HG03025 (cell line): Measurements from ENCODE around the gene SSRP1.

Experiments
- ATAC-seq: cut with Tn5 transposase; IDR thresholded peaks from one replicate; pipeline ENCODE4 v1.9.1; 2021; ENCODE audit warnings: mild to moderate bottlenecking, moderate library complexity; ENCODE audit not compliant: unreplicated experiment, low FRiP score

SSRP1 gene

DNA sequence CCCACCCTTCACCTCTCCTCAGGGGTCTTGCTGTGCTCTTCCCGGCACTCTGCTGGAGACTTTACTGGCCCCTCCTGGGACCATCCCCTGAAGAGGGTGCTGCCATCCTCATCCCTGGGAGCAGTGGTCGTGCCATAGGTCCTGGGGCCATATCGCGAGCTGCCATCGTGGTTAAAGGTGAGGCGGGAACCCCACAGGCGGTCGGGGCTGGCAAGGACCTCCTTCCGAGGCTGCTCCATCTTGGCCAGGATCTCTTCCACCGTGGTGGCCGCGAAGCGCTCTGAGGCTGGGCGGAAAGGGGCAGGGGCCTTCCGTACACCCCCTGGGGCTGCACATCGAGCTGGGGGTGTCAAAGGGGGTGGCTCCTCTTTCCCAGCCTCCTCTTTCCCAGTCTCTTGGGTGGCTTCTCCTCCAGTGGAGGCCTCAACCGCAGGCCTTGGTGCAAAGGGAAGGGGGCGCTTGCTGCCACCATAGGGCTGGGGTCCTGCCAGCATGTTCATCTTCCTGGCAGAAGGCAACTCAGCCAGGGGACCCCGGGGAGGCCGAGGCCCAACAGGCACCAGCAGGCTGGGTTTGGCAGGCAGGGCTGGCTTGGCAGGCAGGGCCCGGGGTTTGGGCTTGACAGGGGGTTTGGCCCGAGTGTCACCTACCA is 15.5 kb downstream of the SSRP1 start:
- no peak for ATAC-seq

DNA sequence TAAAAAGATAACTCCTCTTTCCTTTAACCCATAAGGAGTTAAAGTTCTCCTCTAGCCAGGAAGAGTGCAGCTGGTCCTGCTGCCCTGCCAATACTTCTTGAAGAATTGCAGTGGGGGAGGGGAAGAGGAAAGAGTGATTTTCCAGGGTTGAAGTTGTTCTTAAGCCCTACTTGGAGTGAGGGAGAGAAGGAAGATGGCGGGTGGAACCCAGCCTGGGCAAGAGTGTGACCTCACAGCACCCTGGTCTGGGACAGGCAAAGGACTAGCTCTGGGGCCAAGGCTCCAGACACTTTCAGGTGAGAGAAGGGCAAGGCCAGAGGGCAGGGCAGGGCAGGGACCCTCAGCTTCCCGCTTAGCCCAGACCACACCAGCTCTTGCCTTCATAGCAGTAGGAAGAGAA is 17.5 kb downstream of the SSRP1 start:
- ATAC-seq, result no peak

DNA sequence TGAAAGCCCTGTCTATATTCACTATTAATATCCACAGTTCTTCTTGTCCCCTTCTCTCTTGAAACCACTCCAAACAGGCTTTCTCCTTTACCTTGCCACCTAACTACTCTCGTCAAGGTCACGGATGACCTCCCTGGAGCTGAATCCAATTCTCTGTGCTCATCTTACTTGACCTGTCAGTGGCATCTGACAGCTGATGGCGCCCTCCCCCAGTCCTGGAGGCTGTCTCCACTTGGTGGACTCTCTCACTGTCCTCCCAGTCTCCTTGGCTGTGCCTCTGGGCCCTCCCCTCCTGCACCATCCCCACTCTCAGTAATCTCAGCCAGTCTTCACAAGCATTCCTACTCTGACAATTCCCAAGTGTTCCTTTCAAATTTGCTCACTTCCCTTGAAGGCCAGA is 19.7 kb downstream of the SSRP1 start:
- no peak for ATAC-seq

DNA sequence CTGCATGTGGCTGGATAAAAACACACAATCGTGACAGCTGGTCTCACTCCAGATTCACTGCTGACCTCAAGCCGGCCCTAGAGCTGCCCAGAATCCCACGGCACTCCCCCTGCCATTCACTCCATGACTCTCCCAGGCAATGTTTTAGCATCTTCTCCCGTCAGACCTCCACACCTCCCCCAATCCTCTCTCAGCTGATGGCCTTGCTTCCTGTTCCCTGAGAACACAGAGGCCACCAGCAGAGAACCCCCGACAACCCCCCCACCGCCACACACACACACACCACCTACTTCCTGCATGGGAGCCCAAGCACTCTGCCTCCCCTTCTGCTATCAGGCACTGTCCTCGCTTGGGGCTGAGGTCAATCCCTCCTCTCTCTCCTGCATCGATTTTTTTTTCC is 20.2 kb downstream of the SSRP1 start:
- no peak for ATAC-seq

DNA sequence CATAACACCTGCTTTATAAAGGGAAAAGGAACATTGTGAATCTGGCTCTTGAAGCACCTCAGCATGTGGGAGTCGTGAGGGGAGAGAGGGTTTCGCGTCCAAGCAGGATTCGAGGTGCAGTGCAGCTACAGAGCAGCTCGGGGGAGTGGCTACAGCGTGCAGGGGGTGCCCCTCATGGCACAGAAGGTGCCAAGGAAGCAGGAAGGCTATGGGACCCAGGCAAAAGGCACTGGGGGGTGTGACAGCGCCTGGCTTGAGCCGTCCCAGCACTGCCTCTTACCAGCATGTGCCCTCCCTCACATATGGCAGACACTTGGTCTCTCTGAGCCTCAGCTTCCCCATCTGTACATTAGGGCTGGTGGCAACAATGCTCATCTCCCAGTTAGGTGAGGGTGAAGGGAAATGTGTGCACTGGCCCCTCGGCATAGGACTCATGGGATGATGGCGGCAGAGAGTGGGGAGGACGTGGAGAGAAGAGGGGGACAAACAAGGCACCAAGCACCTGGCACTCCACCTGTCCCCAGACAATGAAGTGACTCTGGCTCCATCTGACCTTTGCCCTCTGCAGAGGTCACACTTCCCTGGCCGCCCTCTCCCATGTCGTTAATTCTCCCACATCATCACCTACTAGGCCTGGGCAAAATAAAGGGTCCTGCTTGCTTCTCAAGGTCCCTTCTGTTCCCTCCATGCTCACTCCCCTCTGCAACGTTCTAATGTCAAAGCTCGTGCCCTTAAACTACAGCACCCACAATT is 21.3 kb downstream of the SSRP1 start:
- ATAC-seq, result no peak

DNA sequence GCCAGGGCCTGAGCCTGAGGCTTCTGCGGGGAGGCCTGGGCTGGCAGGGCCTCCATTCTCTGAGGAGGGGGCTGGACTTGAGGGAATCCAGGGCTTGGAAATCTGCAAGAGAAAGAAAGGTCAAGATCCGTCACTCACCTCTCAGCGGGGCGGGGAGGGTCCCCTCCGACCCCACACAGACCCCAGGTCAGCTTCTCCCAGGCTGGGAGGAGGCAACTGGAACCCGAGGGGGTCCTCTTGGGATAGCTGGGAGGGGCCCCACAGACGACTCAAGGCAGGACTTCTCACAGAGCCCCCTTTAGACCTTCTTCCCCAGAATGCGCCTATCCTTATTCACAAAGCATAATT is 21.9 kb downstream of the SSRP1 start:
- no peak for ATAC-seq

DNA sequence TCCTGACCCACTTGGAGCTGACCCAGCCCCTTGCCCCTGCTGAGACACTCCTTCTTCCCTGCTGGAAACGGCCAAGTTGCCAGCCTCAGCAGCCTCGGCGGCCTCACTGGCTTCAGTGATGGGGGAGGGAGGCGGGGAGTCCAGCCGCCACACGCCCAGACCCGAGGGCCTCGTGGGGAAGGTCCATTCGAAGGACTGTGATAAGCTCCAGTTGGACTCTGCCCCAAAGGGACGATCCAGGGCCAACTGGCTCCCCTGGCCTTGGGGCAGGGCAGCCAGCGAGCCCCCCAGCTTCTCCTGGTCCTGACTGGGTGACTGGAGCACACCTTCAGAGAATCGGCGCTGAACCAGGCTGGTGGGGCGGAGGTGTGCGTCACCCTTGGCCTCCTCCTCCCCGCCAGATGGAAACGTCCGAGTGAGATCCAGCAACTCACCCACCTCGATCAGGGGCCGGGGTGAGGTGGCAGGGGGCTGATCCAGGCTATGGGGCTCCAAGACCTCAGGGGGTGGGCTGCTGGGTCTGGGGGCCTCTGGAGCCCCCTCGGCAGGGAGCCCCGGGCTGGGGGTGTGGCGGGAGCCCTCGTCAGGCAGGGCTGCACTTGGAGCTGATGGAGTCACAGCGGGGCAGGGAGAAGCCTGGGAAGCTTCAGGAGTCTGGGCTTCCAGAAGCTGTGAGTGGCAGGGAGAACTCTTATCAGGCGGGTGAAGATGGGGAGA is 22.5 kb downstream of the SSRP1 start:
- no peak for ATAC-seq

DNA sequence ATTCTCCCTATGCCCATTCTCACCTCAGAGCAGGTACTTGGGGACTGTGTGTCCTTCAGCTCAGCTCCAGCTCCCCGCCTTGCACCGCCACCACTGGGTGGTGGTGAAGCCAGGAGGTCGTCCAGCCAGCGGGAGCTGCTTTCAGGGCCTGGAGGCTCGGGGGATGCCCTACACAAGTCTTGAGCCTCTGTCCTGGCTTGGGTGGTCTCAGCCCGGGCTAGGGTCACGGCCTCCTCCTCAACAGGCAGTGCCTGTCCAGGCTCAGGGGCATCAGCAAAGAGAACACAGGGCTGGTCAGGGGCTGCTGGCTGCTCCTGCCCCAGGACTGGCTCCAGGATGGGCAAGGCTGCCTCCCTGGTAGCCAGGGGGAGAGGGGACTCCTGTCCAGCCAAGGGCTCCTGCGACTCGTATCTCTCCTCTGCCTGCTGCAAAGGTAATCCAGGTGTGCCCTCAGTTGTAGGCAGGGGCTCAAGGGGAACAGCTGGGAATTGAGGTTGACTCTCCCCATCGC is 23.1 kb downstream of the SSRP1 start:
- no peak for ATAC-seq

DNA sequence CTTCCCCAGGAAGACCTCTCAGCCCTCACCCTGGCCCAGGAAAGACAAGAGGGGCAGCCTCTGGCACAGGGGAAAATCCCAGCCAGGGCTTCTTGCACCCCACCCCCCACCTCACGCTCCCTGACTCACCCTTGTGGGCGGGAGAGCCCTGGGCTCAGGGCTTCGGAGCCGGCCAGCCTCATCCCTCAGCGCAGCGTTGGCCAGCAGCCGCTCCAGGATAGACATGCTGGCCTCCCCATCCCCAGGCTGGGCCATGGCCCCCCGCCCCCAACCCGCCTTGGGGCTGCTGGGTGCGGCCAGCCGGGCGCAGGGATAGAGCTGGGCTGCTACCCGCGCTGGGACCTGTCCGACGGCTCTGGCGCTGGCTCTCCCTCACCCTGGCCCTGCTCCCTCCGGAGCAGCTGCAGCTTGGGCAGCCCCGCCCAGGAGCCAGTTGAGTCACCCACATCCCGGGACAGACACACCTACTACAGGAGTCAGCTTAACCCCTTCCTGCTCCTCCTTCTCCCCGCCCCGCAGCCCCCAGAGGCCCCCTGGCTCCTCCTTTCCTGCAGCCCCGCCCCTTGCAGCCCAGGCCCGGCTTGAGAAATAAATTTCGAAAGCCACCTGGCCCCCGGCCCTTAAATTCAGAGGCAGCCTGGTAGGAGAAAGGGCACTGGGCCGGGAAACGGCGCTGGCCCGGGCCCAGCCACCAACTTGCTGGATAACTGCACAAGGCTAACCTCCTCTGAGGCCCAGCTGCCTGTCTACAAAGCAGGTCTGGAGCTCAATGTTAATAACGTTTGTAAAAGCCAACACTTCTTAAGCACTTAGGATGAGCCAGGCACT is 24.4 kb downstream of the SSRP1 start:
- ATAC-seq, result peak; percentile 92

DNA sequence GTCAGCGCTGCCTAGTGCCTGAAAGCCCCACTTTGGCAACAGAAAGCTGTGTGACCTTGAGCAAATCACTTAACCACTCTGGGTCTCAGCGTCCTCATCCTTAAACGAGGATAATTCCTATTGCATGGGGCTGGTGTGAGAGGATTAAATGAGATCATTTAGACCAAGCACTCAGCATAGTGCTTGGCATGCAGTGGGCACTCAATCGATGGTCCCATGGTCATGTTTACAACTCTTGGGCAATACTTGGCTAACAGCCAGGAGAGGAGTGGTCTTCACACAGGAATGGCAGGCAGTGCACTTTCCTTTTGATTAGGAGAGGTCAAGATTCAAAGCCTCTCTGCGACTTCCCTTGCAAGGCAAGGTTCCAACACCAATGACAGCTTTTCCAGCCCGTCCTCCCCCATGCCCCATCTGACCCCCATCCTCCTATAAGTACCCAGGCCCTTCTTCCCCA is 25.0 kb downstream of the SSRP1 start:
- no peak for ATAC-seq

DNA sequence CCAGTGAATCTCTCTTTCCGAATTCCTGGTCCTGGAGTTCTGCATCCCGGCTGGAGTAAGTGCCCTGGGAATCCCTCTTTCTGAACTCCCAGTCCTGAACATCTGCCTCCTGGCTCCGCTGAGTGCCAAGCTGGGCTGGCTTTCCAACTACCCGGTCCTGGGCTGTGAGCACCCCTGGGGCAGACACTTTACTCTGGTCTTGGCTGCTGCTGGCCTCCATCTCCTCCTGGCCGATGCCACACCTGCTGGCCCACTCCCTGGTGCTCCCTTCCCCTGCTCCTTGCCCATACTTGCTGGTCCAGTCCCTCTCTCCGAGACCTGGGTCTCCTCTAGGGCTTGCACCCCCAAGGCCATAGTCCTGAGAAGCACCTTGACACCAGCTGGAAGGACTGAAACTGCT is 25.6 kb downstream of the SSRP1 start:
- no peak for ATAC-seq

DNA sequence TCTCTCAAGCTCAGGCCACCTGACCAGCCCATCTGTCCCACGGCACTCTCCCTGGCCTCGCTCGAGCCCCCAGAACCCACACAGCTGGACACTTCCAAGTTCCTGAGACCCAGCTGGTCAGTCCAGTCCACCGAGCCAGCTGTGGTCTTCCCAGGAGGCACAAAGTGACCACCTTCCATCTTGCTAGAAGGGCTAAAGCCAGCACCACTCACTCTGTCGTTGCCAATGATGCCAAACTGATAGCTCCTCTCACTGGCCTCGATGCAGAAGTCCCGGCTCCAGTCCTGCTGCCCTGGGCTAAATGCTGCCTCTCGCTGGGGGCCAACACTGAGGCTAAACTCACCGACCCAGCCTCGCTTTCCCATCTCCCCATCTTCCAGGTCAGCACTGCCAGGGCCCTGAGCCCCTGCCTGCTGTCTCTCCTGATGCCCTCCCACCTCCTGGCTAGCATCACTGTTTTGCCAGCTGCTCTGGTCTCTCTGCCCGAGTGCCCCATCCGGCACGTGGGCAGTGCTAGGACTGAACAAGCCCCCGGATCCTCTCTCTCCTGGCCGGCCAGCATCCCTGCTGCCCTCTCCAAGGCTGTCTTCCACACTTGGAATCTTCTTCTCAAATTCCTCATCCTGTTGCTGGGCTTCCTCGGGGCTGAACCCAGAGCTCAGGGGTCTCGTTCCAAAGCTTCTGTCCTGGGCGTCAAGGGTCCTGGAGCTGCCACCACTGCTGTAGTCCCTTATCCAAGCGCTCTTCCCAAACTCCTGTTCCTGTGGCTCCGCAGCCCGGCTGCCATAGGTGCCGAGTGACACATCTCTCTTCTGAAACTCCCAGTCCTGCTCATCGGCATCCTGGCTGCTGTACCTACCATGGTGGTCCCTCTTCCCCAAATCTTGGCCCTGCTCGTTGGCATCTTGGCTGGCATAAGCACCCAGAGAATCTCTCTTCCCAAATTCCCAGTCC is 26.3 kb downstream of the SSRP1 start:
- no peak for ATAC-seq

DNA sequence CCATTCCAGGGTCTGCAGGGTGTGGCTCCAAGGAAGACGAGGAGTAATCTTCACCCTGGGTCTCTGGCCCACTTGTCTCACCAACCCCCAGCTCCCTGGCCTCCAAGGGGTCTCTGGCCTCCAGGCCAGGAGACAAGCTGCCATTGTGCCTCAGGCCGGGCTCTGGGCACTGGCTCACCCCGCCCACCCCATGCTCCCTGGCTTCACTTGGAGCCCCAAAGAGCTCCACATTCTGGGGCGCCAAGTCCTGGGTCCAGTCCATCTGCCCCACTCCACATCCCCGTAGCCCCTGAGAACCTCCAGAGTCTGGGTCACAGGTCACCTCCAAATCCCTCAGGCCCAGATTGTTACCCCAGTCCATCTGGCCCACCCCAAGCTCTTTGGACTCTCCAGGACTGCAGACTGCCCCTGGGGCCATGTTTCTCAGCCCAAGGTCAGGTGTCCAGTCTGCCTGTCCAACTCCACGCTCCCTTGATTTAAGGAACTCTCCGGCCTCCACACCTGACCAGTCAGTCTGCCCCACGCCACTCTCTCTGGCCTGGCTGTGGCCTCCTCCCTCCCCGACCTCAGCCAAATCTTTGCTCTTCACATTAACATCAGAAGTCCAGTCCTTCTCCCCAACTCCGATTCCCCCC is 27.1 kb downstream of the SSRP1 start:
- no peak for ATAC-seq

DNA sequence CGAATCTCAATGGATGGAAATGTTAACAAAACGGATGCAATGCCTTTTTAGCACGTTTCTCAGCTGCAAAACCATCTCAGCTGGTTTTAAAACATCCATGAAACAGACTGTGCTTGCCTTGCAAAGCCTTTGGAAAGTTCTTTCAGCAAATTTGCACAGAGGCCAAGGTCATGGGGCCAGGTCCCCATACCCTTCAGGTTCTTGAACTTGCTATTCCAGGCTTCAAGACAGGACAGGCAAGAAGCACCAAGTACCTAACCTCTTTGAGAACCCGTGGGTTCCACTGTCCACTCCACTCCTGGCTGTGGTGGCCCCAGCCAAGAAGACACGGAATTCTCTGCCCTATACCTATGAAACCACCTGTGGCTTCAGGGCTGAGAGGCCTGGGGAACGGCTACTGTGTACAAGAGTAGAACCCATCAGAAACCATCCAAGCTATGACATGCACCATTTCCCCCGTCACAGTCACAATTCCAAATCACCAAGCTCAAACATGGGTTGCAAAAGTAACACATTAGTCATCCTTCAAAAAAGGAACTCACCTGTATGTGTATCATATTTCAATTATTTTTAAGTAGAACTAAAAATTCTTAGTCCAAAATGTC is 27.9 kb downstream of the SSRP1 start:
- ATAC-seq, result no peak

DNA sequence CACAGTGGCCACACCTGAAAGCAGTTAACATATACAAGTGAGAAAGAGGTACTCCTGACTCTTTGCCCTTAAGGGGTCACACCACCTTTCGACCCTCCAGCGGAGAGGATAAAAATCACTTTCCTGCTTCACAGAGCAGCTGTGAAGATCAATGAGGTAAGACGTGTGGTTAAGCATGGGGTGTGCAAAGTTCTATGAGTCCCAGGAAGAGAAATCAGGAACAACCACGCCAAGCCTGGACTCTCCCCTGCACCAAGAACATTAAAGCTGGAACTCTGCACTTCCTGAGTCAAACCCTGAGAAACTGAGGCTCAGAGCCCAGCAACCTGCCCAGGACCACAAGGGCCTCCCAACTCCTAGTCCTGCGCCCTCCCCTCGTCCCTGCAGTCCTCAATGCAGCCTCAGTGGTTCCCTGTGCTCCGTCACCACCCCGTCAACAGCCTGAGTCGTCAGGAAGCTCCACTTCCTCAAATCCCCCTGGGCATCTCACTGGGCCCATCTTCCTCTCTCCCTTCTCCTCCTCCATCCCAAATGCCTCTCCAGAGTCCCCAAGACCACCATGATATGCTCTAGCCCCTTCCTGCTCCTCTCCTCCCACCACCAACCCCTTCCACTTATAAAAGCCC is 28.6 kb downstream of the SSRP1 start:
- no peak for ATAC-seq

DNA sequence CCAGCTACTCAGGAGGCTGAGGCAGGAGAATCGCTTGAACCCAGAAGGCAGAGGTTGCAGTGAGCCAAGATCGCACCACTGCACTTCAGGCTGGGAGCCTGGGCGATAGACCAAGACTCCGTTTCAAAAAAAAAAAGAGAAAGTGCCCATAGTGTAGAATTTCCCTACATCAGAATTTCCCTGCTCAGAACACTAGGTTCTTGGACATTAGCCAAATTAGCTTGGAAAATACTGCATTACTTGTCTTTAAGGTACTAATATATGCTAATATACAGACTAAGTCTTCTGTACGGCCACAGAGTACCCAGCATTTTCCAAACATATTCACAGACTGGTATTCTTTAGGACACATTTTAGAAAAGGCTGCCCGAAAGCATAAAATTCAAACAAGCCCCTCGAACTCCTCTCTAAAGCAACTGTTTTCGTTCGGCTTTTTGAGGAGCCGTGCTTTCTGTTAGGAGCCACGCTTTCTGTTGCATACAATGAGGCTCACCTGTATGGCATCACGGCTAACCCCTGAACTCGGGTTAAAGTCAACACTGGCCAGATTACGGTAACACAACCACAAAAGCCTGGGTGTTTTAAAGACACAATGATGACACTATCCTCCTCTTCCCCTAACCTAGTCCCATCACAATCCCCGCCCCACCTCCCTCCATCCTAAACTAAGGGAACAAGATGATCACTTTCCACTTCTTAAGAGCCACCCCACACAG is 29.4 kb downstream of the SSRP1 start:
- no peak for ATAC-seq

DNA sequence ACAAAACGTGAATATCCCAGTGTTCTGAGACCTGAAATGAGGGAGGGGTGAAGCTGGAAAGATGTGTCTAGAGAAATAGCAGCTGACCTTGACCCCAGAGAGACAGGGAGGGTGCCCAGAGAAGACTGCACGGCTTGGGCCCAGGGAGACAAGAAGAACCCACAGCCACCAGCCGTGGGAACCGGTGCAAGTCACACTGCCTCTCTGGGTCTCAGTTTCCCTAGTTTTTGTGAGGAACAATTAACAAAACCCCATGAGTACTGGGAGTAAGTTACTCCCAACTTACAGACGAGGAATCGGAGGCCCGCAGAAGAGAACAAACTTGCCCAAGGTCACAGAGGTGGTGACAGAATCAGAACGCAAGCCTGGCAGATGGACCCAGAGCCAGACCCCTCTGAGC is 30.2 kb downstream of the SSRP1 start:
- no peak for ATAC-seq
